Mucosa of rectum (tissue), 2 donors: ENCODE measurements around the gene PYCR2.
A peak's percentile ranks its signal among the peaks of the same experiment; 100 is the strongest.

Experiments
- H3K27ac ChIP-seq, 2 donors: one replicate each; pipeline ENCODE4 v1.7.0; 2013; ENCODE audit warnings: inconsistent platforms in 2 of 2, low read depth in 2 of 2, low read length in 2 of 2
- H3K27me3 ChIP-seq, 2 donors: one replicate each; pipeline ENCODE4 v1.7.0; 2013; ENCODE audit warnings: low read length in 2 of 2; ENCODE audit not compliant: control insufficient read depth in 2 of 2, insufficient read depth in 2 of 2
- H3K36me3 ChIP-seq, 2 donors: one replicate each; pipeline ENCODE4 v1.7.0; 2013; ENCODE audit warnings: low read length in 2 of 2; ENCODE audit not compliant: control insufficient read depth in 2 of 2, insufficient read depth in 2 of 2
- H3K4me1 ChIP-seq, 2 donors: one replicate each; pipeline ENCODE4 v1.7.0; 2013; ENCODE audit warnings: low read length in 2 of 2, mild to moderate bottlenecking in 1 of 2; ENCODE audit not compliant: control insufficient read depth in 2 of 2, insufficient read depth in 2 of 2
- H3K4me3 ChIP-seq, 2 donors: one replicate each; pipeline ENCODE4 v1.7.0; 2013; ENCODE audit warnings: low read length in 2 of 2
- H3K9ac ChIP-seq, 2 donors: one replicate each; pipeline ENCODE4 v1.7.0; 2013; ENCODE audit warnings: low read length in 2 of 2, low read depth in 1 of 2, mild to moderate bottlenecking in 1 of 2
- H3K9me3 ChIP-seq, 2 donors: one replicate each; pipeline ENCODE4 v1.7.0; 2013; ENCODE audit warnings: low read length in 2 of 2; ENCODE audit not compliant: control insufficient read depth in 2 of 2
- donor health status: healthy.
- donor health status: Normal muscosa, but diverticular disease.

PYCR2 gene

DNA sequence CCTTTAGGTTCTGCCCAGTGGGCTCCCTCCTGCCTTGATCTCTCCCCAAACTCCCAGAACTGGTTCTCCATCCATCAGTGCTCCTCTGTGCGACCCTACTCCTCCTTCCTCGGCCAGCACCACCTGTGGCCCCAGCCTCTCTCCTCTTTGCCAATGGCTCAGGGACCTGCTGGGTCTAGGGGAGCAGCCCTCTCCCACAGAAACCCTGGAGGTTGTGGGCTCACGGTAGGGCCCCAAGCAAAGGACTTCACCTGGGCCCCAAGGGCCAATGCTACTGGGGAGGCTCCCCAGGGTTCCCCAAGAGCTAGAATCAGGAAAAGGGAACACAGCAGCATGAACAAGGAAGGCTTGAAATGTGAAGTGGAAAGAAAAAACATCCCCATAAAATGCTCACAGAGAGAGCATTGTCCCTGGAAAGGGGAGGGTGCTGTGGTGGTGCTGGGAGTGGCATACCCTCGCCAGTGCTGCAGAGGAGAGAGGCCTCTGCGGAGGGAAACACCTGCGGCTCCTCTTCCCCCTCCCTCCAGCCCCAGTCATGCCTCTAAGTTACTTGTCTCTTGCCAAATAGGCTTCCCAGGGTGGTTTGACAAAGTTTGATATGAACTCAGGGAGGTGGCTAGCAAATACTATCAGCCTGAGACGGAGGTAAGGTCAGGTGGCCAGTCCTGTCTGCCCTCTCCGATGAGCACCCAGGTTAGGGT lies 44.4 kb downstream of the PYCR2 start:
- H3K27ac ChIP-seq: peak overlapping the region; percentile 98
- H3K4me1 ChIP-seq: peaks cover 62 to 74% of the 10 kb centered on the region in 2 donors
- H3K27me3 ChIP-seq: no peaks in the 10 kb centered on the region
- peak overlapping the region; percentile 61 to 94 for H3K4me3 ChIP-seq
- peaks cover 4 to 6% of the 10 kb centered on the region in 2 donors for H3K36me3 ChIP-seq
- peak overlapping the region; percentile 90 to 94 for H3K9ac ChIP-seq
- H3K9me3 ChIP-seq: no peaks in the 10 kb centered on the region

GRCh38 chr1:225878282-225878681 lies 45.8 kb downstream of the PYCR2 start:
- H3K27ac ChIP-seq: peak overlapping the region; percentile 98
- no peaks in the 10 kb centered on the region for H3K27me3 ChIP-seq
- peaks cover 17 to 18% of the 10 kb centered on the region in 2 donors for H3K36me3 ChIP-seq
- peak overlapping the region; percentile 14 to 94 for H3K9ac ChIP-seq
- peaks cover 57 to 69% of the 10 kb centered on the region in 2 donors for H3K4me1 ChIP-seq
- H3K9me3 ChIP-seq: no peaks in the 10 kb centered on the region
- H3K4me3 ChIP-seq: peak overlapping the region in 1 of 2 donors; percentile 3

DNA sequence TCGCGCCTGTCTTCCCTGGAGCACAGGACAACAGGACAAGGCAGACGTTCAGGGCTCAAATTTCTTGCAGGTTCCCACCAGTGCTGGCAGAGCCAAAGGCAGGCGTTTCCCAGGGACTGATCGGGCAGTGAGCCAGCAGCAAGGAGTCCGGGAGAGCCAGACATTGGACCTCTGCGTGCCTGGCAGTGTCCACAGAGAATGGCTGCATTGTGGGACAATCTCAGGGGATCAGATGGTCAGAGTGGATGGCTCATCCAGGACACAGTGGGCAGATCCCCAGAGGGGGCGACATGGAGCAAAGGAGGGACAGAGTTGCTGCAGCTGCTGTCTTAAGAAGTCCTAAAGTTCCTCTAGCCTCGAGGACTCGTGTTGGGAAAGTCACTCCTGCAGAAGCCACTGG lies 46.5 kb downstream of the PYCR2 start:
- no peaks in the 10 kb centered on the region for H3K27me3 ChIP-seq
- H3K27ac ChIP-seq: peak overlapping the region; percentile 98
- H3K4me1 ChIP-seq: peaks cover 57 to 66% of the 10 kb centered on the region in 2 donors
- peak overlapping the region; percentile 13 to 42 for H3K4me3 ChIP-seq
- peaks cover 21 to 24% of the 10 kb centered on the region in 2 donors for H3K36me3 ChIP-seq
- H3K9ac ChIP-seq: peak overlapping the region in 1 of 2 donors; percentile 94
- no peaks in the 10 kb centered on the region for H3K9me3 ChIP-seq

- H3K27ac ChIP-seq: peak overlapping the region; percentile 98
- peaks cover 57 to 66% of the 10 kb centered on the region in 2 donors for H3K4me1 ChIP-seq
- H3K27me3 ChIP-seq: no peaks in the 10 kb centered on the region
- peak overlapping the region in 1 of 2 donors; percentile 42 for H3K4me3 ChIP-seq
- H3K9me3 ChIP-seq: no peaks in the 10 kb centered on the region
- peak overlapping the region in 1 of 2 donors; percentile 94 for H3K9ac ChIP-seq
- peaks cover 23 to 27% of the 10 kb centered on the region in 2 donors for H3K36me3 ChIP-seq
Measured at GRCh38 chr1:225876900-225877510, 47.0 kb downstream of the PYCR2 start.

GRCh38 chr1:225875044-225875815 lies 48.8 kb downstream of the PYCR2 start:
- peak overlapping the region; percentile 29 to 94 for H3K9ac ChIP-seq
- H3K4me3 ChIP-seq: no peak overlapping the region
- H3K27me3 ChIP-seq: no peaks in the 10 kb centered on the region
- H3K9me3 ChIP-seq: no peaks in the 10 kb centered on the region
- H3K4me1 ChIP-seq: peaks cover 44 to 52% of the 10 kb centered on the region in 2 donors
- peaks cover 36 to 41% of the 10 kb centered on the region in 2 donors for H3K36me3 ChIP-seq
- peak overlapping the region; percentile 85 to 90 for H3K27ac ChIP-seq

DNA sequence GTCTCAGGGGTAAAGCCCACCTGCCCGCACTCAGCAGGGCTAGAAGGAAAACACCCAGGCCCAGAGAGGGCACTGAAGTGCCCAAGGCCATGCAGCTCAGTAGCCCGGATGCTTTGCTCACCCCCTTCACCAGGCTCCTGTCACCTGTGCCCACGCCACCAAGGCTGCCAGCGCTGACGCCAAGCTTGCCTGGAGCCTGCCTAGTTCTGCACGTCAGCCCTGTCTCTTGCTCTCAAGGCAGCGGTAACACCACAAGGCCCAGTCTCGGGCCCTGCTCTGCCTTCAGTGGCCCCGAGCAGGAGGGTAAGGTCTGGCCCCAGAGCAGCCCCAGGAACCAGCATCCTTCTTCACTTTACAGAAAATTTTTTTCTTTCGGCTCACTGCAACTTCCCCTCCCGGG lies 49.6 kb downstream of the PYCR2 start:
- Histone ChIP-seq H3K4me3 (no peak overlapping the region), H3K4me1 (peaks cover 38 to 44% of the 10 kb centered on the region in 2 donors), H3K9me3 (no peaks in the 10 kb centered on the region), H3K36me3 (peaks cover 36 to 42% of the 10 kb centered on the region in 2 donors), H3K9ac (no peak overlapping the region), H3K27me3 (no peaks in the 10 kb centered on the region), H3K27ac (peak overlapping the region in 1 of 2 donors; percentile 85)

DNA sequence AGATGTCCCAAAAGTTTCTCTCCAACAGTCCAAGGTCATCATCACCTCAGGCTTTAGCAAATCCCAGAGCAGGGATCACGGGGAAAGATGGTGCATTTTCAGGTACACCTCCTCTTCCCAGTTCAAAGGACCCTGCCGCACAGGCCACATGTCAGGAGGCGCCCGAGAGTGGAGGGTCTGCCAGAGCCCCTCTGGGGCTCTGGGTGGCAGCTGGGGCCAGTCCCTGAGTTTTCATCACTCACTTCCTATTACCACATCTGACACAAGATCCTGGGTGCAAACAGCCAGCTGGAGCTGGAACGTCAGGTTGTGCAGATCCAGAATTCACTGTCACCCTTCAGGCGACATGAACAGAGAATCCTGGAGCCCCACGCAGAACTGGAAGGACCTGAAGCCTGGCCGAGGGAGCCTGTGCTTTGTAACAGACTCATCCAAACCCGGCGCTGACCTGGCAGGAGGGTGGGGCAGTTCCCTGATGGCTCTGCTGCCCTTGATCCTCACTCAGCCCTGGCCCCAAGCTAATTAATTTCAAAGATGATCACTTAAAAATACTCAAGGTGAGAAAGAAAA lies 50.7 kb downstream of the PYCR2 start:
- H3K4me3 ChIP-seq: no peak overlapping the region
- no peaks in the 10 kb centered on the region for H3K9me3 ChIP-seq
- H3K9ac ChIP-seq: no peak overlapping the region
- H3K27ac ChIP-seq: no peak overlapping the region
- peaks cover 28 to 34% of the 10 kb centered on the region in 2 donors for H3K4me1 ChIP-seq
- no peaks in the 10 kb centered on the region for H3K27me3 ChIP-seq
- H3K36me3 ChIP-seq: peaks cover 44 to 52% of the 10 kb centered on the region in 2 donors

DNA sequence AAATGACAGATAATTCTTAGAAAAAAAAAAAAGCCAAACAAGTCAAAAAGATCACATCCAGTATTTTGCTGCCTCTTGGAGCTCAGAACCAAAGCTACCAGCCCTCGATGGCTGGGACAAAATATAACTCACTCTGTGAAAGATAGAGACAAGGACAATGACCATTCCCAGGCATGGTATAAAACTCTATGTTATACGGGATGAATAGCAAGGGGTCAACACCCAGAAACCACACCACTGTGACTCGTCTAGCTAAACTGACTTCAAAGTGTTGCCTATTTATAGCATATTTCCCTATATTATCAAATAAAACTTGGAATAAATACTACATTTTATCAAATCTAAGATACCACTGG lies 52.0 kb downstream of the PYCR2 start:
- Histone ChIP-seq H3K9me3 (no peaks in the 10 kb centered on the region), H3K27ac (no peak overlapping the region), H3K9ac (no peak overlapping the region), H3K36me3 (peaks cover 56 to 60% of the 10 kb centered on the region in 2 donors), H3K4me3 (no peak overlapping the region), H3K4me1 (peaks cover 15 to 20% of the 10 kb centered on the region in 2 donors), H3K27me3 (no peaks in the 10 kb centered on the region)

- H3K9me3 ChIP-seq: no peaks in the 10 kb centered on the region
- H3K4me3 ChIP-seq: no peak overlapping the region
- no peak overlapping the region for H3K27ac ChIP-seq
- peaks cover 62 to 65% of the 10 kb centered on the region in 2 donors for H3K36me3 ChIP-seq
- no peak overlapping the region for H3K9ac ChIP-seq
- peaks cover 11 to 18% of the 10 kb centered on the region in 2 donors for H3K4me1 ChIP-seq
- H3K27me3 ChIP-seq: no peaks in the 10 kb centered on the region
Measured at GRCh38 chr1:225871359-225872074, 52.5 kb downstream of the PYCR2 start.
